HG03439 (cell line): Measurements from ENCODE around the gene FHIT.

ENCODE experiments used
- ATAC-seq: cut with Tn5 transposase; IDR thresholded peaks from one replicate; pipeline ENCODE4 v1.9.1; 2021; ENCODE audit warnings: mild to moderate bottlenecking, moderate library complexity; ENCODE audit not compliant: unreplicated experiment

Gene FHIT

GRCh38 chr3:60095516-60095915 is 1155.7 kb downstream of the FHIT start:
- ATAC-seq = no peak

GRCh38 chr3:60094392-60094947 is 1156.8 kb downstream of the FHIT start:
- no peak for ATAC-seq

DNA sequence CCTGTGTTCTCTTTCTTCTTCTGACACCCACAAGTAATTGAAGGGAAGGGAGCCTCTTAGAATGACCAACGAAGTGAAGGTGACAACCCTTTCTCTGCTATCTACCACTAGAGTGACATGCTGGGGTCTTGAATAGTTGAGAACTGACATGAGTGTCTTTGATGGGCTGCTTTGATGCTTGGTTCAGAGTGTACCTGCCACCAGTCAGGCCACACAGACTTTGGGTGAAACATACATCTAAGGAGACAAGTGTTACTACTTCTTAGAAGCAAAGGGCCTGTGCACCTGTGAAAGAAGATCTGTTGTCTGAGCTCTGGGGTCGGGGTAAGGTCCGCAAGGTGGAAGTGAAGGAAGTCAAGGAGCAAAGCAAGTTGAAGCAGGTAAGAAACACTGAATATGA is 1160.7 kb downstream of the FHIT start:
- no peak for ATAC-seq

DNA sequence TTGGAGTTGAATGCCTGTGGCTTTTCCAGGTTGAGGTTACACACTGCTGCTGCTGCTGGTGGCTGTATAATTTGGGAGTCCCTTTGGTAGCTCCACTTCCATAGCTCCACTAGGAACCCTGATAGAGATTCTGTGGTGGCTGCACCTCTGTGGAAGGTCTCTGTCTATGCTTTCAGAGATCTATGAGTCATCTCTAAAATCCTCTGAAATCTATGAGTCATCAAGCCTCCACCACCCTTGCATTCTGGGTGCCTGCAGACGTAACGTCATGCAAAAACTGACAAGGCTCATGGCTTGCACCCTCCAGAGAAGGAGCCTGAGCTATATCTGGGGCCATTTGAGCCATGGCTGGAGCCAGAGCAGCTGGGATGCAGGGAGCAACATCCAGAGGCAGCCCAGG is 1164.4 kb downstream of the FHIT start:
- ATAC-seq = peak; percentile 80

- no peak for ATAC-seq
Measured at GRCh38 chr3:60085649-60086048, 1165.6 kb downstream of the FHIT start.

DNA sequence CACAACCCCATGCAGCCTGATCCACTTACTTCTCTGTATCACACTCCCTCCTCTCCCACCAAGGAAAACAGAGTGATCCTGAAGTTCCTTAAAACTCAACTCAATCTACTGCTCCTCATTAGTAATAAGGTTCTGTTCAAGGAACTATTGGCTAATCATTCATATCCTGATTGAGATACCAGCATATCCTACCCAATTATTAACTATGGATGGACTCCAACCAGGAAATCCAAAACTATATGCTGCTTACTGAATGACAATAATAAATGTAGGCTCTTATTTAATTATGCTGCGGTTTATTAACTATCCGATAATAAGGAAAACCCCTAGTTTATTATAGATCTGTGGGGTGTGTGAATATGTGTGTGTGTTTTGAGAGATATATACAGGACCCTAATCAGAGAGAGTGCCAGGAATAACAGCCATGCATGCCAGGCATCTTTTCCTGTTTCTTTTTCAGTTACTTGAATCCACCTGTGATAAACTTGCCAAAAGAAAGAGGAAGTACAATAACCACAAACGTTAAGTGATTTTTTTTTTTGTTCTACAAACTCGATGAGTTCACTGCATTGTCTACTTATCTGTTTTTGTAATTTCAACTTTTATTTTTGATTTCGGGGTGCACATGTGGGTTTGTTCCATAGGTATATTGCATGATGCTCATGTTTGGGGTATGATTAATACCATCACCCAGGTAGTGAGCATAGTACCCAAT is 1169.7 kb downstream of the FHIT start:
- ATAC-seq = no peak

- no peak for ATAC-seq
Measured at GRCh38 chr3:60080648-60081047, 1170.6 kb downstream of the FHIT start.

GRCh38 chr3:60079076-60079475 is 1172.2 kb downstream of the FHIT start:
- no peak for ATAC-seq

DNA sequence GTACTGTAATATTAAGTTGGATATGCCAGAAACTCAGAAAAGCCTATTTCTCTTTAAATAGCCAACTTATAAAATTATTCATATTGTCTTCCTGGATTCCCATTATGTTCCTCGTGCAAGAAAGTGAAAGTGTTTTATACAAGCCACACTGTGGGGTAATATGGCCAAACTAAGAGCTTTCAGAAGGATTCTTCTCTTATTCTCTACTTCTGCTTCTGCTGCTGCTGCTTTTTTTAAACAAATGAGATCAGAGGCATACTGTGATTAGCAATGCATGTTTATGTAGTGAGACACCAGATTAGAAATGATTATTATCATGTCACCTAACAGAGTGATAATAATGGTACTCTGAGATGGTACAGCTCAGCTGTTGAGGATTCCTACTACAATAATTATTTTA is 1174.9 kb downstream of the FHIT start:
- no peak for ATAC-seq

- no peak for ATAC-seq
Measured at GRCh38 chr3:60073942-60074341, 1177.3 kb downstream of the FHIT start.

DNA sequence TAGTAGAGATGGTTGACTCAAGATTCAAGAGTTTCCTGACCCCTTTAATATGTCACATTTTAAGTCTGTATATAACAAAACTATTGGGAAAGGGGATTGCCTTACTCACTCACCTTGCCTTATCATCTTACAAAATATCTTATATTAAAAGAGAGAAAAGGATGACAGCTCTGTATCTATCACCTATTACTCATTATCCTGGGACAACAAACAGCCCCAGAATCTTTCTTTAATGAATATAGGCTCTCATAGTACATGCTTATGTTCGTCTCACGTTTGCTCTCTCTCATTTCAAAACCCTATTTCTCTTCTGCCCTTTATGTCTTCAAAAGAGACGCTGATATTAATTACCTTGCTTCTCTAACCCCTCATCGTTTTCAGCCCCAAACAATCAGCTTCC is 1178.0 kb downstream of the FHIT start:
- ATAC-seq = no peak

- no peak for ATAC-seq
Measured at GRCh38 chr3:60070366-60070765, 1180.9 kb downstream of the FHIT start.

DNA sequence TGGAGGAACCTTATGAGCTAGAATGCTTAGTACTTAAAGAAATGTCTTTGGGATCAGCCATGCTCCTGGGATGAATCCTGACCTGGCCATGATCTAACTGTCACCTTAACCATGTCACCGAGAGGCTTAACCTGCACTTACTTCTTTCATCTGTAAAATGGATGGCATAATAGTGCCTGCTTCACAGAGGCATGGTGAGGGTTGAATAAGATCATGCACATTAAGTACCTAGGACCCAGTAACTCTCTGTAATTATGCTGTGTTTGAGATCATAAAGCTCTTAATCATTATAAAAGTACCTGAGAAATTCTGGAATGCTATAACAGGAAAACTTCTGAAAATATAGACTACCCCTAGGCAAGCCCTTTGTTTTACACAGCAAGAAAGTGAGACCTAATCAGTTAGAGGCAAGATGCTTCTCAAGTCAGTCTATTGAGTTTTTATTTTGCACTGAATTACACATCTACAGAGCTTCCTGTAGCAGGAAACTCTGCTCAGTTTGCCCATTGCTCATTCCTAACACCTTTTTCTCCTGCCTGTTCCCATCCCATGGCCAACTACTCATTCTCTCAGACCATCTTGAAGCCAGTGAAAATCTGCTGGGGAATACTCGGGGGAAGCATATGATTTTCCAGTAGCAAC is 1185.9 kb downstream of the FHIT start:
- ATAC-seq = no peak

GRCh38 chr3:60064210-60065178 is 1186.8 kb downstream of the FHIT start:
- ATAC-seq = no peak

DNA sequence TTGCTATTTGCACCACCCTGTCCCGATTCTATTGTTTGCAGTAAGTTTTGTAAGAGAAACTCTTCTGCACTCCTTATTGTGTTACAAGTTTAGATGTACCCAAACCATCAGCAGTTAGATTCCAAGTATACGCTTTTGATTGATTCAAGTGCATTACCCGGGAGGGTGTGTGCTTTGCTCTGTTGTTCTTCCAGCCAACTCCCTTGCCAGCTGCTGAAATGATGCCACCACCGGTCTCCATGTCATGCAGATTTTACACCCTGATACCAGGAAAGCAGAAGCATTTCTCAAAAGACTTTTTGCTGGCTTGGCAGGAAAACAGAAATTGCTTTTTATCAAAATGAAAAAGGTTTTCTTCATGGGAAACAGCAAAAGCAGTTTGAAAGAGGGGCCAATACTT is 1194.8 kb downstream of the FHIT start:
- no peak for ATAC-seq

DNA sequence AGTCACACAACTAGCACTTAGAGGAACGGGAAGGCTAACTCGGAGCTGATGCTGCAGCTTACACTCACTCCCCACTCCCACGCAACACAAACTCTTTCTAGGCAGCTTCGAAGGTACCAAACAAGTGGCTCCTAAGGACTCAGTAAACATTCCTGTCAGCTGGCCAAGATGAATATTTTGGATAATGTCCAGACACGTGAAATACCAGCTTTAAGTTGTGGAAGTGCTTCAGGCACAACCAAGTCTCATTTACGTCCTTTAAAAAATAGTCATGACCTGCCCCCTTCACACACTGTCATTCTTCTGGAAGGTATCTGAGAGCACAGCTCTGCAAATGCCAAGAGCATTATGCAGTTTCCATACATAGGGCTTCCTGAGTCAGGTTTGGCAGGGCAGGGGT is 1195.5 kb downstream of the FHIT start:
- no peak for ATAC-seq

- ATAC-seq = no peak
Measured at GRCh38 chr3:60053526-60054265, 1197.6 kb downstream of the FHIT start.

DNA sequence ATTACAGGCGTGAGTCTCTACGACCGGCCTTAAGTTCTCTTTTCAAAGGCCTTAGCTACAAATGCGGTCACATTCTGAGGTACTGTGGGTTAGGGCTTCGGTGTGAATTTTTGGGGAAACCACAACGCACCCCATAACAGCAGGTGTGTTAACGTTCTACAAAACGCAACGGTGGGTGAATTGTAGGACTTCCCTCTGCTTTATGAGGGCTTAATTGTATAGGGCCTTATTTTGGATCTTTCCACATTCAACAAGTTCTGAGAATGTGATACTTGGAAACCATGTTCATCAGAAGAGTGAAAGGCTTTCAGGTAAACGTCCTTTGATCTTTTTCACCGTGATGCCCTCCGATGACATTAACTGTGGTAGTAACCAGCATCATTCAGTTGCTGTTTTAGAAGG is 1202.8 kb downstream of the FHIT start:
- no peak for ATAC-seq

- ATAC-seq = no peak
Measured at GRCh38 chr3:60047426-60048200, 1203.6 kb downstream of the FHIT start.

- no peak for ATAC-seq
Measured at GRCh38 chr3:60046210-60046609, 1205.0 kb downstream of the FHIT start.
